DND-41 (cell line): ENCODE measurements around the gene ZDHHC14.

Source experiments
- ATAC-seq: fragments of 200-7000 bp; cut with Tn5 transposase; 3 replicates; pipeline ENCODE4 v1.9.1; 2021; ENCODE audit warnings: low read depth; ENCODE audit not compliant: insufficient read depth
- DNase-seq: peaks from one replicate; pipeline ENCODE4 v3.0.0-alpha.2; 2020
- H2AFZ ChIP-seq: 2 replicates; pipeline ENCODE4 v1.6.0; 2012; ENCODE audit warnings: low read depth, low read length
- H3K27ac ChIP-seq: 2 replicates; pipeline ENCODE4 v1.5.1; 2012; ENCODE audit warnings: low read length, inconsistent platforms
- H3K27me3 ChIP-seq: fragments of 200-600 bp; sonication (generic); 2 replicates; pipeline ENCODE4 v1.6.0; 2012; ENCODE audit warnings: low read length, mild to moderate bottlenecking, inconsistent platforms; ENCODE audit not compliant: insufficient read depth, poor library complexity
- H3K36me3 ChIP-seq: 2 replicates; pipeline ENCODE4 v1.5.1; 2012; ENCODE audit warnings: low read length, inconsistent platforms; ENCODE audit not compliant: insufficient read depth
- H3K4me1 ChIP-seq: 2 replicates; pipeline ENCODE4 v1.5.1; 2012; ENCODE audit warnings: mild to moderate bottlenecking, low read length; ENCODE audit not compliant: insufficient read depth
- H3K4me2 ChIP-seq: 2 replicates; pipeline ENCODE4 v1.6.0; 2012; ENCODE audit warnings: mild to moderate bottlenecking, moderate library complexity, low read length, inconsistent platforms; ENCODE audit not compliant: insufficient read depth
- H3K4me3 ChIP-seq, 2 experiments: fragments of 200-600 bp in 1 of 2; shearing (Covaris generic) in 1 of 2; 2 replicates each; pipeline ENCODE4 v1.5.1; 2012 to 2016; ENCODE audit warnings: inconsistent platforms in 2 of 2, low read length in 2 of 2, mild to moderate bottlenecking in 2 of 2, low read depth in 1 of 2, moderate library complexity in 1 of 2
- H3K79me2 ChIP-seq: 2 replicates; pipeline ENCODE4 v1.6.0; 2012; ENCODE audit warnings: low read length, inconsistent platforms; ENCODE audit not compliant: insufficient read depth
- H3K9ac ChIP-seq: 2 replicates; pipeline ENCODE4 v1.6.0; 2012; ENCODE audit warnings: low read depth, mild to moderate bottlenecking, inconsistent platforms, low read length, moderate library complexity
- H3K9me3 ChIP-seq: 2 replicates; pipeline ENCODE4 v1.5.1; 2012; ENCODE audit warnings: low read length, moderate library complexity, mild to moderate bottlenecking, inconsistent platforms; ENCODE audit not compliant: insufficient read depth, severe bottlenecking
- H4K20me1 ChIP-seq: 2 replicates; pipeline ENCODE4 v1.6.0; 2012; ENCODE audit warnings: low read length; ENCODE audit not compliant: insufficient read depth
- CTCF ChIP-seq: IDR thresholded peaks from 2 replicates; pipeline ENCODE4 v1.5.1; 2012; ENCODE audit warnings: borderline replicate concordance, low read length, moderate library complexity, mild to moderate bottlenecking; ENCODE audit not compliant: poor library complexity, severe bottlenecking; ENCODE audit errors: extremely low read depth
- EZH2 ChIP-seq: IDR thresholded peaks from 3 replicates; pipeline ENCODE4 v1.6.1; 2012; ENCODE audit warnings: borderline replicate concordance, low read depth, mild to moderate bottlenecking, moderate library complexity, low read length, inconsistent platforms; ENCODE audit not compliant: severe bottlenecking

ZDHHC14 gene

DNA sequence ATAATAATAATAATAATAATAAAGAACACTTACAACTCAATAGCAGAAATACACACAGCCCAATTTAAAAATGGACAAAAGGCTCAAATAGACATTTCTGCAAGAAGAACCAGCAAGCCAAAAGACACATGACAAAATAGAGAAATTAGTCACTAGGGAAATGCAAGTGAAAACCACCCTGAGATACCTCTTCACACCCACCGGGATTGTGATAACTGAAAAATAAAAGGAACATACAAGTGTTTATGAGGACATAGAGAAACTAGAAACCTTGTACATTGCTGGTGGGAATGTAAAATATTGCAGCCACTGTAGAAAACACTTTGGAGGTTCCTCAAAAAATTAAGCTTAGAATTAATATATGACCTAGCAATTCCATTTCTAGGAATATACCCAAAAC is 59.2 kb downstream of the ZDHHC14 start:
- Histone ChIP-seq H2AFZ (no peak overlapping the region), H3K27me3 (no peaks in the 10 kb centered on the region), H3K9ac (no peak overlapping the region), H3K9me3 (no peaks in the 10 kb centered on the region), H3K4me2 (no peak overlapping the region), H3K79me2 (no peaks in the 10 kb centered on the region), H3K27ac (no peak overlapping the region), H3K4me1 (no peaks in the 10 kb centered on the region), H3K4me3 (no peak overlapping the region), H4K20me1 (no peaks in the 10 kb centered on the region), H3K36me3 (no peaks in the 10 kb centered on the region)
- TF ChIP-seq EZH2 (no peak), CTCF (no peak)
- no peak for ATAC-seq
- no peak for DNase-seq

DNA sequence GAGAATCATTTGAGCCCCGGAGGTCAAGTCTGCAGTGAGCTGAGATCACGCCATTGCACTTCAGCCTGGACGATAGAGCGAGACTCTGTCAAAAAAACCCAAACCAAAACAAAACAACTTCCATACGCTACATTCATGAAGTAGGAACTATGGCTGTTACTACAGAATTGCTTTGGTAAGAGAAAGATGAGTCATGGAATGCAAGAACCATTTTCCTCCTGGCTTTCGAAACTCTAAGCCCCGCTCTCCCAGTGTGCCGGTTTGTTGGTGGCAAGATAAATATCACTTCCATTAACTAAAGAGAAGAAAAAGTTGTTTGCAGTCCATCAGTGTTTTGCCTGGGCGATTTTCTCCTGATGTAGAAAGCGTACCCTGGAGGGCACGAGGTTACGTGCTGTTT is 61.3 kb downstream of the ZDHHC14 start:
- no peak overlapping the region for H3K9ac ChIP-seq
- no peak overlapping the region for H3K4me3 ChIP-seq
- no peak overlapping the region for H2AFZ ChIP-seq
- no peaks in the 10 kb centered on the region for H3K4me1 ChIP-seq
- no peaks in the 10 kb centered on the region for H3K9me3 ChIP-seq
- H3K36me3 ChIP-seq: no peaks in the 10 kb centered on the region
- ATAC-seq: no peak
- H3K4me2 ChIP-seq: no peak overlapping the region
- H3K27ac ChIP-seq: no peak overlapping the region
- DNase-seq: no peak
- TF ChIP-seq CTCF (no peak), EZH2 (no peak)
- no peaks in the 10 kb centered on the region for H3K27me3 ChIP-seq
- no peaks in the 10 kb centered on the region for H3K79me2 ChIP-seq
- H4K20me1 ChIP-seq: no peaks in the 10 kb centered on the region

DNA sequence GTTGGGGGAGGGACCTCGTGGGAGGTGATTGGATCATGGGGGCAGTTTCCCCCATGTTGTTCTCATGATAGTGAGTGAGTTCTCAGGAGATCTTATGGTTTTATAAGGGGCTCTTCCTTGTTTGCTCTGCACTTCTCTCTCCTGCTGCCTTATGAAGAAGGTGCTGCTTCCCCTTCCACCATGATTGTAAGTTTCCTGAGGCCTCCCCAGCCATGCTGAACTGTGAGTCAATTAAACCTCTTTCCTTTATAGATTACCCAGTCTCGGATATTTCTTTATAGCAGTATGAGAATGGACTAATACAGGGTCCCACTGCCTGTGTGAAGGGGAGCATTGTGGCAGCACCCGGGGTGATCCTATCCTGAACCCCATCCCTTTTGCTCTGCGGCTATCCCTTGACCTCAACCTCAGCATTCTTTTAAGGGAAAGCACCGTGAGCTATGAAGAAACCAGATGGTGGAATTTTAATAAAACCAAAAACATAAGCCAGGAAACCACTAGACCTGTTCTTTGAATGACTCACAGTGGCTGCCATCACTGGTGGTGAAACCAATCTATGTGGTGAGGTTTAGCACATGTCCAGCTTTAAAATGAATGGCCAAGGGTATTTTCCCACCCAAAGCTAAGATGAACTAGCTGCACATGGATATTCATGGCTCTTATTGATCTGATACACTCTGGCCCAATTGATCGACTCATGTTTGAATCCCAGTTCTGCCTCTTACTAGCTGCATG is 62.2 kb downstream of the ZDHHC14 start:
- Histone ChIP-seq H3K36me3 (no peaks in the 10 kb centered on the region), H3K27ac (no peak overlapping the region), H2AFZ (no peak overlapping the region), H3K4me2 (no peak overlapping the region), H3K9ac (no peak overlapping the region), H3K4me3 (no peak overlapping the region), H3K27me3 (no peaks in the 10 kb centered on the region), H3K79me2 (no peaks in the 10 kb centered on the region), H3K9me3 (no peaks in the 10 kb centered on the region), H3K4me1 (no peaks in the 10 kb centered on the region), H4K20me1 (no peaks in the 10 kb centered on the region)
- no peak for ATAC-seq
- TF ChIP-seq EZH2 (no peak), CTCF (no peak)
- no peak for DNase-seq
